GM21737 (cell line): ENCODE measurements around the gene HMGB1.

Experiments used
- ATAC-seq: cut with Tn5 transposase; IDR thresholded peaks from one replicate; pipeline ENCODE4 v1.9.1; 2021; ENCODE audit warnings: mild to moderate bottlenecking, moderate library complexity; ENCODE audit not compliant: unreplicated experiment

The HMGB1 gene

GRCh38 chr13:30406779-30407416, 58.8 kb downstream of the HMGB1 start:
- no peak for ATAC-seq
